ENCODE results near the gene FXYD7.

FXYD7 gene

GRCh38 chr19:35140962-35141836 is 1.9 kb upstream of the FXYD7 start (continued):
- TF ChIP-seq, protein P1, sequence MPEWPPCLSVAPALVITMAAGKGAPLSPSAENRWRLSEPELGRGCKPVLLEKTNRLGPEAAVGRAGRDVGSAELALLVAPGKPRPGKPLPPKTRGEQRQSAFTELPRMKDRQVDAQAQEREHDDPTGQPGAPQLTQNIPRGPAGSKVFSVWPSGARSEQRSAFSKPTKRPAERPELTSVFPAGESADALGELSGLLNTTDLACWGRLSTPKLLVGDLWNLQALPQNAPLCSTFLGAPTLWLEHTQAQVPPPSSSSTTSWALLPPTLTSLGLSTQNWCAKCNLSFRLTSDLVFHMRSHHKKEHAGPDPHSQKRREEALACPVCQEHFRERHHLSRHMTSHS (tag by site-specific recombination; IDR thresholded peaks at IDR 0.05): peak; percentile 65; the same call in 1 of the 2 replicates
- no peak for TF ChIP-seq TRIM28 (IDR thresholded peaks at IDR 0.05; ENCODE audit: borderline replicate concordance, low read length)
- TF ChIP-seq, protein P2, sequence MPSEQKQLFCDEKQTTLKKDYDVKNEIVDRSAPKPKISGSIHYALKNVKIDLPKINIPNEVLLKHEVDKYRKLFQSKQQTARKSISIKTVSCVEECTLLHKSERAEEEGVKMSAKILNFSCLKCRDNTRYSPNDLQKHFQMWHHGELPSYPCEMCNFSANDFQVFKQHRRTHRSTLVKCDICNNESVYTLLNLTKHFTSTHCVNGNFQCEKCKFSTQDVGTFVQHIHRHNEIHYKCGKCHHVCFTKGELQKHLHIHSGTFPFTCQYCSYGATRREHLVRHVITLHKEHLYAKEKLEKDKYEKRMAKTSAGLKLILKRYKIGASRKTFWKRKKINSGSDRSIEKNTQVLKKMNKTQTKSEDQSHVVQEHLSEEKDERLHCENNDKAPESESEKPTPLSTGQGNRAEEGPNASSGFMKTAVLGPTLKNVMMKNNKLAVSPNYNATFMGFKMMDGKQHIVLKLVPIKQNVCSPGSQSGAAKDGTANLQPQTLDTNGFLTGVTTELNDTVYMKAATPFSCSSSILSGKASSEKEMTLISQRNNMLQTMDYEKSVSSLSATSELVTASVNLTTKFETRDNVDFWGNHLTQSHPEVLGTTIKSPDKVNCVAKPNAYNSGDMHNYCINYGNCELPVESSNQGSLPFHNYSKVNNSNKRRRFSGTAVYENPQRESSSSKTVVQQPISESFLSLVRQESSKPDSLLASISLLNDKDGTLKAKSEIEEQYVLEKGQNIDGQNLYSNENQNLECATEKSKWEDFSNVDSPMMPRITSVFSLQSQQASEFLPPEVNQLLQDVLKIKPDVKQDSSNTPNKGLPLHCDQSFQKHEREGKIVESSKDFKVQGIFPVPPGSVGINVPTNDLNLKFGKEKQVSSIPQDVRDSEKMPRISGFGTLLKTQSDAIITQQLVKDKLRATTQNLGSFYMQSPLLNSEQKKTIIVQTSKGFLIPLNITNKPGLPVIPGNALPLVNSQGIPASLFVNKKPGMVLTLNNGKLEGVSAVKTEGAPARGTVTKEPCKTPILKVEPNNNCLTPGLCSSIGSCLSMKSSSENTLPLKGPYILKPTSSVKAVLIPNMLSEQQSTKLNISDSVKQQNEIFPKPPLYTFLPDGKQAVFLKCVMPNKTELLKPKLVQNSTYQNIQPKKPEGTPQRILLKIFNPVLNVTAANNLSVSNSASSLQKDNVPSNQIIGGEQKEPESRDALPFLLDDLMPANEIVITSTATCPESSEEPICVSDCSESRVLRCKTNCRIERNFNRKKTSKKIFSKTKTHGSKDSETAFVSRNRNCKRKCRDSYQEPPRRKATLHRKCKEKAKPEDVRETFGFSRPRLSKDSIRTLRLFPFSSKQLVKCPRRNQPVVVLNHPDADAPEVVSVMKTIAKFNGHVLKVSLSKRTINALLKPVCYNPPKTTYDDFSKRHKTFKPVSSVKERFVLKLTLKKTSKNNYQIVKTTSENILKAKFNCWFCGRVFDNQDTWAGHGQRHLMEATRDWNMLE (tag by site-specific recombination; conservative IDR thresholded peaks at IDR 0.05; ENCODE audit: low read depth): no peak
- no peak for TF ChIP-seq ZNF18 (tag by site-specific recombination; IDR thresholded peaks at IDR 0.05)
- TF ChIP-seq ZNF610 (tag by site-specific recombination; IDR thresholded peaks at IDR 0.05; ENCODE audit: borderline replicate concordance): peak; percentile 43; the same call in 1 of the 2 replicates
- TF ChIP-seq MZF1 (tag by site-specific recombination; IDR thresholded peaks at IDR 0.05; ENCODE audit: borderline replicate concordance): no peak
- TF ChIP-seq ZBTB10 (tag by site-specific recombination; IDR thresholded peaks at IDR 0.05): peak; percentile 97
- TF ChIP-seq ZNF16 (tag by site-specific recombination; IDR thresholded peaks at IDR 0.05; ENCODE audit: low read depth): peak; percentile 86
- TF ChIP-seq ZNF10 (tag by site-specific recombination; IDR thresholded peaks at IDR 0.05): no peak
- TF ChIP-seq ZXDB (tag by site-specific recombination; IDR thresholded peaks at IDR 0.05): peak; percentile 87
- no peak for TF ChIP-seq ZNF660 (tag by site-specific recombination; IDR thresholded peaks at IDR 0.05)
- TF ChIP-seq, protein P3, sequence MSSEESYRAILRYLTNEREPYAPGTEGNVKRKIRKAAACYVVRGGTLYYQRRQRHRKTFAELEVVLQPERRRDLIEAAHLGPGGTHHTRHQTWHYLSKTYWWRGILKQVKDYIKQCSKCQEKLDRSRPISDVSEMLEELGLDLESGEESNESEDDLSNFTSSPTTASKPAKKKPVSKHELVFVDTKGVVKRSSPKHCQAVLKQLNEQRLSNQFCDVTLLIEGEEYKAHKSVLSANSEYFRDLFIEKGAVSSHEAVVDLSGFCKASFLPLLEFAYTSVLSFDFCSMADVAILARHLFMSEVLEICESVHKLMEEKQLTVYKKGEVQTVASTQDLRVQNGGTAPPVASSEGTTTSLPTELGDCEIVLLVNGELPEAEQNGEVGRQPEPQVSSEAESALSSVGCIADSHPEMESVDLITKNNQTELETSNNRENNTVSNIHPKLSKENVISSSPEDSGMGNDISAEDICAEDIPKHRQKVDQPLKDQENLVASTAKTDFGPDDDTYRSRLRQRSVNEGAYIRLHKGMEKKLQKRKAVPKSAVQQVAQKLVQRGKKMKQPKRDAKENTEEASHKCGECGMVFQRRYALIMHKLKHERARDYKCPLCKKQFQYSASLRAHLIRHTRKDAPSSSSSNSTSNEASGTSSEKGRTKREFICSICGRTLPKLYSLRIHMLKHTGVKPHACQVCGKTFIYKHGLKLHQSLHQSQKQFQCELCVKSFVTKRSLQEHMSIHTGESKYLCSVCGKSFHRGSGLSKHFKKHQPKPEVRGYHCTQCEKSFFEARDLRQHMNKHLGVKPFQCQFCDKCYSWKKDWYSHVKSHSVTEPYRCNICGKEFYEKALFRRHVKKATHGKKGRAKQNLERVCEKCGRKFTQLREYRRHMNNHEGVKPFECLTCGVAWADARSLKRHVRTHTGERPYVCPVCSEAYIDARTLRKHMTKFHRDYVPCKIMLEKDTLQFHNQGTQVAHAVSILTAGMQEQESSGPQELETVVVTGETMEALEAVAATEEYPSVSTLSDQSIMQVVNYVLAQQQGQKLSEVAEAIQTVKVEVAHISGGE (tag by site-specific recombination; conservative IDR thresholded peaks at IDR 0.05; ENCODE audit: low read depth): no peak
- TF ChIP-seq ZNF510 (tag by site-specific recombination; IDR thresholded peaks at IDR 0.05; ENCODE audit: insufficient replicate concordance): no peak
- TF ChIP-seq ZFHX2 (tag by site-specific recombination; conservative IDR thresholded peaks at IDR 0.05): peak; percentile 98
- TF ChIP-seq ZNF2 (tag by site-specific recombination; IDR thresholded peaks at IDR 0.05): peak; percentile 53; the same call in 1 of the 2 replicates
- peak; percentile 71 for TF ChIP-seq KLF9 (tag by site-specific recombination; IDR thresholded peaks at IDR 0.05; ENCODE audit: low read depth)
- no peak for TF ChIP-seq ZNF121 (tag by site-specific recombination; IDR thresholded peaks at IDR 0.05)
- peak; percentile 57 for TF ChIP-seq ZBTB26 (tag by site-specific recombination; optimal IDR thresholded peaks at IDR 0.05)
- no peak for TF ChIP-seq ZNF221 (tag by site-specific recombination; IDR thresholded peaks at IDR 0.05; ENCODE audit: borderline replicate concordance)
- TF ChIP-seq ZNF580 (tag by site-specific recombination; IDR thresholded peaks at IDR 0.05): peak; percentile 62; the same call in 1 of the 2 replicates
